HEK293T (cell line): ENCODE results near the gene MKLN1.

Experiments used
- CTCF ChIA-PET: fragments of 350-600 bp; formaldehyde crosslinking; extraction: SDS; loops from one replicate; lab custom pipeline; 2021; ENCODE audit warnings: antibody characterized with exemption, inconsistent platforms; lab: Yijun Ruan, JAX
- POLR2A ChIA-PET: fragments of 350-600 bp; formaldehyde crosslinking; extraction: SDS; loops from one replicate; lab custom pipeline; 2020; ENCODE audit warnings: antibody characterized with exemption, inconsistent platforms; lab: Yijun Ruan, JAX
- DNase-seq: peaks from one replicate; pipeline ENCODE4 v3.0.0; 2012; ENCODE audit warnings: mixed read lengths; ENCODE audit errors: extremely low spot score
- ARNT ChIP-seq: fragments of 450-650 bp; IDR thresholded peaks from 2 replicates; pipeline ENCODE4 v1.6.1; 2017; ENCODE audit warnings: mild to moderate bottlenecking
- BHLHE40 ChIP-seq: fragments of 450-650 bp; IDR thresholded peaks from 2 replicates; pipeline ENCODE4 v1.6.1; 2016; ENCODE audit warnings: mild to moderate bottlenecking, moderate library complexity, borderline replicate concordance
- CTBP1 ChIP-seq: fragments of 450-650 bp; IDR thresholded peaks from 2 replicates; pipeline ENCODE4 v1.6.1; 2016; ENCODE audit warnings: borderline replicate concordance
- ELF4 ChIP-seq: fragments of 450-650 bp; IDR thresholded peaks from 2 replicates; pipeline ENCODE4 v1.6.1; 2017; ENCODE audit warnings: antibody characterized with exemption
- FOXA1 ChIP-seq: fragments of 450-650 bp; IDR thresholded peaks from 2 replicates; pipeline ENCODE4 v1.6.1; 2016; ENCODE audit warnings: mild to moderate bottlenecking
- FOXK2 ChIP-seq: fragments of 450-650 bp; IDR thresholded peaks from 2 replicates; pipeline ENCODE4 v1.6.1; 2016; ENCODE audit warnings: mild to moderate bottlenecking
- FOXM1 ChIP-seq: fragments of 450-650 bp; IDR thresholded peaks from 2 replicates; pipeline ENCODE4 v1.6.1; 2017; ENCODE audit warnings: mild to moderate bottlenecking, borderline replicate concordance
- HDGF ChIP-seq: fragments of 450-650 bp; IDR thresholded peaks from 2 replicates; pipeline ENCODE4 v1.6.1; 2017; ENCODE audit warnings: antibody characterized with exemption, borderline replicate concordance
- L3MBTL2 ChIP-seq: fragments of 450-650 bp; conservative IDR thresholded peaks from 2 replicates; pipeline ENCODE4 v1.6.1; 2016; ENCODE audit warnings: mild to moderate bottlenecking
- LEF1 ChIP-seq: fragments of 450-650 bp; IDR thresholded peaks from 2 replicates; pipeline ENCODE4 v1.6.1; 2017; ENCODE audit warnings: mild to moderate bottlenecking, borderline replicate concordance
- NFRKB ChIP-seq: fragments of 450-650 bp; IDR thresholded peaks from 2 replicates; pipeline ENCODE4 v1.6.1; 2016; ENCODE audit warnings: mild to moderate bottlenecking, moderate library complexity
- SP1 ChIP-seq: fragments of 450-650 bp; IDR thresholded peaks from 2 replicates; pipeline ENCODE4 v1.6.1; 2017
- SUZ12 ChIP-seq: fragments of 450-650 bp; IDR thresholded peaks from 2 replicates; pipeline ENCODE4 v1.6.1; 2016; ENCODE audit warnings: mild to moderate bottlenecking
- TARDBP ChIP-seq: fragments of 450-650 bp; IDR thresholded peaks from 2 replicates; pipeline ENCODE4 v1.6.1; 2016
- ZNF384 ChIP-seq: fragments of 450-650 bp; IDR thresholded peaks from 2 replicates; pipeline ENCODE4 v1.6.1; 2016
- TF ChIP-seq, protein P1 (sequence below): fragments of 450-650 bp; IDR thresholded peaks from 2 replicates; pipeline ENCODE4 v1.6.1; 2016

The MKLN1 gene

DNA sequence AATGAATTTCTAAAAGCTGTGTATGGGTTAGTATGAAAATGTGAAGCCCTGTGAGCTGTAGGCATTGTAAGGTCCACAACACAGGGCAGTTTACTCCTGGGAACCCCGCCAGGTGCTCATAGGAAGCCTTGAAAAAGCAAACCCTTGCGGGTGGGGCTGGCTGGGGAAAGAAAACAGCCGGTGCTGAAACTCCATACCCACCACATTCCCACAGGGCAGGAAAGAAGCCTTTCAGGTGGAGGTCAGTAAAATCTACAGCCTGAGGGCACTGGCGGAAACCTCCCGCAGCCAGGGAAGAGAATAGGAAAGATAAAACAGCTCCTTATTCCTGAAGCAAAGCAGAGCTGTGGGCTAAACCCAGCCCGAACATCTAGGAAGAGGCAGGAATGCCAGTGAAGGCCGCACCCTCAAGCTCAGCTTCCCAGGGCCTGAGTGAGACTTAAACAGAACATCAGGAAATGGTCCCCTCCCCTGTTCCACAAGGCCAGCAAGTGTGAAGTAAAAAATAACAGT is 194.0 kb downstream of the MKLN1 start:
- POLR2A ChIA-PET, result no interaction called here
- no peak for DNase-seq
- TF ChIP-seq HDGF (no peak), BHLHE40 (no peak), NFRKB (no peak), FOXA1 (no peak), LEF1 (no peak), SUZ12 (no peak), ZNF384 (no peak), CTBP1 (no peak), FOXK2 (no peak), FOXM1 (no peak), ELF4 (no peak), SP1 (no peak), L3MBTL2 (no peak), TARDBP (no peak), ARNT (no peak)
- TF ChIP-seq, protein P1, sequence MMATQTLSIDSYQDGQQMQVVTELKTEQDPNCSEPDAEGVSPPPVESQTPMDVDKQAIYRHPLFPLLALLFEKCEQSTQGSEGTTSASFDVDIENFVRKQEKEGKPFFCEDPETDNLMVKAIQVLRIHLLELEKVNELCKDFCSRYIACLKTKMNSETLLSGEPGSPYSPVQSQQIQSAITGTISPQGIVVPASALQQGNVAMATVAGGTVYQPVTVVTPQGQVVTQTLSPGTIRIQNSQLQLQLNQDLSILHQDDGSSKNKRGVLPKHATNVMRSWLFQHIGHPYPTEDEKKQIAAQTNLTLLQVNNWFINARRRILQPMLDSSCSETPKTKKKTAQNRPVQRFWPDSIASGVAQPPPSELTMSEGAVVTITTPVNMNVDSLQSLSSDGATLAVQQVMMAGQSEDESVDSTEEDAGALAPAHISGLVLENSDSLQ, result no peak
- CTCF ChIA-PET, result interaction anchor here (0.8 kb wide), 1 partner anchor 24 kb away, joined by 3 read pairs; no protein-coding TSS in a partner anchor

DNA sequence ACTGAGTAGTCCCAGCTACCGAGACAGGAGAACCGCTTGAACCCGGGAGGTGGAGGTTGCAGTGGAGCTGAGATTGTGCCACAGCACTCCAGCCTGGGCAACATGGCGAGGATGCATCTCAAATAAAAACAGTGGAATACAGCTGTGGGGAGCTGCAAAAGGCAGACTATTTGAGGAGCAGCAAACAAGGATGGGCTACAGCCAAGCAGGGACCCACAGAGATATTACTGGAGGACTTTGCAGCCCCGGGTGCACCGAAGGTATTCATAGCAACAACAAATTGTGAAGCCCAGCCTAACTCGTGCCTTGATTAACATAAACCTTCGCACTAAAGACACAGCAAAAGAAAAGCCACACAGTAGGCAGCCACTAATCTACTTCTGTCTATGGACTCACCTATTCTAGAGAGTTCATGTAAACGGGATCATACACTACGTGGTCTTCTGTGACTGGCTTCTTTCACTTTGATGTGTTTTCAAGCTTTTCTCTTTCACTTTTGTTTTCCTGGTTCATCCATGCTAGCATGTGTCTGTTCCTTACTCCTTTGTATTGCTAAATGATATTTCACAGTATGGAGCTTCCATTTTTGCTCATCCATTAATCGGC is 194.8 kb downstream of the MKLN1 start:
- TF ChIP-seq NFRKB (no peak), ELF4 (no peak), ZNF384 (no peak), FOXM1 (no peak), L3MBTL2 (no peak), HDGF (no peak), CTBP1 (no peak), BHLHE40 (no peak), ARNT (no peak), TARDBP (no peak), SUZ12 (no peak), FOXK2 (no peak), LEF1 (no peak), SP1 (no peak), FOXA1 (no peak)
- TF ChIP-seq, protein P1, result no peak
- POLR2A ChIA-PET, result no interaction called here
- no peak for DNase-seq
- CTCF ChIA-PET, result no interaction called here

DNA sequence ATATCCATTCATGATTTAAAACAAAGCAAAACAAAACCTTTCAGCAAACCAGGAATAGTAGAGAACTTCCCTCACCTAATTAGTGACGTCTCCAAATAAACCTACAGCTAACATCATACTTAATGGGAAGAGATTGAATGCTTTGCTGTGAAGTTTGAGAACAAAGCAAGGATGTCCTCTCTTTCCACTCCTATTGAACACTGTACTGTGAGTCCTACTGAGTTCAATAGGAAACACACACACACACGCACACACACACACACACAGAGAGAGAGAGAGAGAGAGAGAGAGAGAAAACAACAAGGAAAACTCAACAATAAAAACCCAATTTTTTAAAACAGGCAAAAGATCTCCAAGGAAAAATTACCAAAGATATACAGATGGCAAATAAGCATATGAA is 196.4 kb downstream of the MKLN1 start:
- ChIA-PET CTCF (interaction anchor here (0.8 kb wide), 1 partner anchor 484 kb away, joined by 3 read pairs; no protein-coding TSS in a partner anchor), POLR2A (no interaction called here)
- TF ChIP-seq SUZ12, result no peak
- no peak for TF ChIP-seq ELF4
- TF ChIP-seq HDGF, result no peak
- no peak for TF ChIP-seq FOXK2
- no peak for TF ChIP-seq FOXM1
- TF ChIP-seq NFRKB, result no peak
- no peak for TF ChIP-seq CTBP1
- TF ChIP-seq ZNF384, result no peak
- no peak for TF ChIP-seq TARDBP
- TF ChIP-seq L3MBTL2, result no peak
- TF ChIP-seq FOXA1, result no peak
- no peak for TF ChIP-seq ARNT
- TF ChIP-seq, protein P1, result no peak
- no peak for TF ChIP-seq LEF1
- TF ChIP-seq SP1, result no peak
- no peak for TF ChIP-seq BHLHE40
- DNase-seq, result no peak

DNA sequence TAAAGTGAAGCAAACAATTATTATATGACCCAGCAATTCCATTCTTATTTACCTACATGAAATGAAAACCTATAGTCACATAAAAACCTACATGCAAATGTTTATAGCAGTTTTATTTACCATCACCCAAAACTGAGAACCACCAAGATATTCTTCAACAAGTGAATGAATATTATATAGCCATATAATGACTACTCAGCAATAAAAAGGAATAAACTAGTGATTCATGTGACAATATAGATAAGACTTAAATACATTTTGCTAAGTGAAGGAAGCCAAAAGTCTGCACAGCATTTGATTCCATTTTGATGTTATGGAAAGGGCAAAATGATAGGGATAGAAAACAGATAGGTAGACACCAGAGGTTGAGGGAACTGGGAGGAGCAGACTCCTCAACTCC is 197.0 kb downstream of the MKLN1 start:
- CTCF ChIA-PET, result no interaction called here
- POLR2A ChIA-PET, result no interaction called here
- no peak for TF ChIP-seq SUZ12
- TF ChIP-seq, protein P1, result no peak
- TF ChIP-seq BHLHE40, result no peak
- no peak for TF ChIP-seq ARNT
- TF ChIP-seq LEF1, result no peak
- no peak for TF ChIP-seq ZNF384
- TF ChIP-seq FOXK2, result no peak
- TF ChIP-seq L3MBTL2, result no peak
- TF ChIP-seq HDGF, result no peak
- no peak for TF ChIP-seq FOXM1
- no peak for TF ChIP-seq ELF4
- TF ChIP-seq CTBP1, result no peak
- TF ChIP-seq TARDBP, result no peak
- TF ChIP-seq SP1, result no peak
- no peak for TF ChIP-seq NFRKB
- TF ChIP-seq FOXA1, result no peak
- no peak for DNase-seq

DNA sequence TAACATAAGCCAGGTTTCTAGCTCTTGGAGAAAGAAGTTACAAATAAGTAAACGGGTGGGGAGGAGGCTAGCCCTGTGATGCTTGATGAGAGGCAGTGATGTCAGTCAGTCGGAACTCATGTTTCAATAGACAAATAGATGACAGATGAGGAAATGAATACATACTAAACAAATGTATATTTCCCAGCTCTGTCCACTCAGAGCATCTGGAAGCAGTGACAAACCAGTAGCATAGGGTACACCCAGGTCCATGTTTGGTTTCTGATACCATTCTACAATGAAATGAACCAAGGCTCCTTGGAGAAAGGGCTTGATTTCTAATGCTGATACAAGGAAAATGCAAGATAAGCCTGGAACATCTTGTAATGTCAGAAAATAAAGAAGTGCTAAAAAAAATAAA is 198.1 kb downstream of the MKLN1 start:
- ChIA-PET POLR2A (no interaction called here), CTCF (no interaction called here)
- DNase-seq, result no peak
- no peak for TF ChIP-seq FOXM1
- TF ChIP-seq HDGF, result no peak
- TF ChIP-seq SUZ12, result no peak
- no peak for TF ChIP-seq CTBP1
- TF ChIP-seq LEF1, result no peak
- no peak for TF ChIP-seq ELF4
- no peak for TF ChIP-seq BHLHE40
- no peak for TF ChIP-seq NFRKB
